HG03097 (cell line): ENCODE data around the gene CFAP126.
A peak's percentile ranks its signal among the peaks of the same experiment; 100 is the strongest.
"Not testable (repeated sequence)": the region's sequence is repeated elsewhere in the genome, so short reads cannot be mapped to it uniquely, and the experiment has no call there.

Experiments
- ATAC-seq: cut with Tn5 transposase; IDR thresholded peaks from one replicate; pipeline ENCODE4 v1.9.1; 2021; ENCODE audit not compliant: unreplicated experiment, low FRiP score

CFAP126 gene

GRCh38 chr1:161367684-161368400 lies at the start of gene CFAP126:
TSS of gene CFAP126 (minus strand) at chr1:161367876. CDS start at chr1:161367868, 8 bp downstream.
- peak; percentile 89 for ATAC-seq

- not testable (repeated sequence) for ATAC-seq
Observed at GRCh38 chr1:161413050-161413449, 45.4 kb upstream of the CFAP126 start.

GRCh38 chr1:161410636-161410970 lies 42.9 kb upstream of the CFAP126 start:
- not testable (repeated sequence) for ATAC-seq

- not testable (repeated sequence) for ATAC-seq
Observed at GRCh38 chr1:161409848-161410635, 42.4 kb upstream of the CFAP126 start.

- no peak for ATAC-seq
Observed at GRCh38 chr1:161408429-161409052, 40.9 kb upstream of the CFAP126 start.

- ATAC-seq = no peak
Observed at GRCh38 chr1:161407451-161407985, 39.8 kb upstream of the CFAP126 start.

GRCh38 chr1:161406551-161406950 lies 38.9 kb upstream of the CFAP126 start:
- ATAC-seq = not testable (repeated sequence)

- no peak for ATAC-seq
Observed at GRCh38 chr1:161404051-161404597, 36.4 kb upstream of the CFAP126 start.

GRCh38 chr1:161402446-161402845 lies 34.8 kb upstream of the CFAP126 start:
- ATAC-seq = no peak

- ATAC-seq = peak; percentile 80
Observed at GRCh38 chr1:161399257-161399998, 31.8 kb upstream of the CFAP126 start.

GRCh38 chr1:161398900-161399256 lies 31.2 kb upstream of the CFAP126 start:
- ATAC-seq = no peak

GRCh38 chr1:161397038-161397437 lies 29.4 kb upstream of the CFAP126 start:
- ATAC-seq = not testable (repeated sequence)

GRCh38 chr1:161393151-161393550 lies 25.5 kb upstream of the CFAP126 start:
- no peak for ATAC-seq

GRCh38 chr1:161391611-161392010 lies 23.9 kb upstream of the CFAP126 start:
- no peak for ATAC-seq

GRCh38 chr1:161391136-161391535 lies 23.5 kb upstream of the CFAP126 start:
- ATAC-seq = not testable (repeated sequence)

- ATAC-seq = peak; percentile 7
Observed at GRCh38 chr1:161390559-161390858, 22.8 kb upstream of the CFAP126 start.

GRCh38 chr1:161389691-161390558 lies 22.2 kb upstream of the CFAP126 start:
- peak; percentile 64 for ATAC-seq

GRCh38 chr1:161389158-161389557 lies 21.5 kb upstream of the CFAP126 start:
- ATAC-seq = not testable (repeated sequence)

- no peak for ATAC-seq
Observed at GRCh38 chr1:161388639-161389038, 21.0 kb upstream of the CFAP126 start.
